ENCODE data around the gene NCR3LG1. TPM values are rescaled to one million over a fixed set of nuclear protein-coding genes. Genes with fewer than 3 reads are reported as not detected.

NCR3LG1 gene
- total and polyA plus RNA-seq, 2 of the 4 experiments (the other 2 are of a cell fraction) = 1.7 to 4.1 TPM

DNA sequence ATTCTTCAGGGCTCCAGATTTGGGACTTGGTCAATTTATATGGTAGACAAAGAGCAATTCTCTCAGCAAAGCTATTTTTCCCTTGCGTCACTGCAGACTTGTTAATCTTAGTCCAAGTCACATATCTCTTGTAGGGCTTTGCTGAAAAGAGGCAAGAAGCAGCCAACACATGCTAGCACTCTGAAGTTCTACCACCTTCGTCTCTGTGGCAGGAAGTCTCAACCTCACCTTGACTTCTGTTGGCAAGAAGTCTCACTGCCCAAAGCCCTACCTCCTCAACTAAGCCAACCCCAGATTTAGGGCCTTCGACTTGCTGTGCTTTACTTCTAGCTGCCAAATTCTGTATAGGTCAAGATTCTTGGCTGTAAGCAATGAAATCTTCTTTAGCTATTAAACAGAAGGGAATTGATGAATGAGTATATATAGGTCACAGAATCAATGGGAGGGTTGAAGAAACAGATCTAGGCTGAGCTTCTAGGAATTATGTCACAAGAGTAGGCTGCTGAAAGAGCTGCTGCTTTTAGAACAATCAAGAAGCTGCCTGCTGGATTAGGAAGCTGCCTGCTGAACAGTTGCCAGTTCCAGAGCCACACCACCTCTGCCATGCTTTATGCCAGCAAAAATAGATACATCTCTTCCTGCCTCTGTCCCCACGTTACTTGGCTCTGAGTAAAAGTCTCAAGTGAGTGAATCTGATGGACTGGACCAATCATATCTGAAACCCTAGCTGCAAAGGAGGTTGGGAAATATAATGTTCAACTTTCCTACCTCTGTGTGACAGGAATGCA lies 17.6 kb upstream of the NCR3LG1 start:
- no peak for TF ChIP-seq MAFK (IDR thresholded peaks at IDR 0.05; ENCODE audit: low read depth, low read length)
- TF ChIP-seq RCOR1 (IDR thresholded peaks at IDR 0.05; ENCODE audit: insufficient replicate concordance, low read length) = no peak
- TF ChIP-seq CEBPB (IDR thresholded peaks at IDR 0.05; ENCODE audit: low read depth, low read length) = no peak
- TF ChIP-seq NFE2L2 (IDR thresholded peaks at IDR 0.05; ENCODE audit: low read depth, low read length) = no peak
- no peak for TF ChIP-seq FOS (IDR thresholded peaks at IDR 0.05; ENCODE audit: low read depth, low read length)
- TF ChIP-seq BHLHE40 (IDR thresholded peaks at IDR 0.05; ENCODE audit: low read depth, low read length) = no peak
- TF ChIP-seq MXI1 (IDR thresholded peaks at IDR 0.05; ENCODE audit: borderline replicate concordance, low read depth, low read length) = no peak
- TF ChIP-seq MAZ (IDR thresholded peaks at IDR 0.05; ENCODE audit: borderline replicate concordance, low read depth, low read length) = no peak
- no peak for TF ChIP-seq RFX5 (IDR thresholded peaks at IDR 0.05; ENCODE audit: low read depth, low read length)
- TF ChIP-seq RAD21 (IDR thresholded peaks at IDR 0.05; ENCODE audit: low read length) = no peak
- TF ChIP-seq SMC3 (IDR thresholded peaks at IDR 0.05; ENCODE audit: low read depth, low read length) = no peak
- TF ChIP-seq, protein P1, sequence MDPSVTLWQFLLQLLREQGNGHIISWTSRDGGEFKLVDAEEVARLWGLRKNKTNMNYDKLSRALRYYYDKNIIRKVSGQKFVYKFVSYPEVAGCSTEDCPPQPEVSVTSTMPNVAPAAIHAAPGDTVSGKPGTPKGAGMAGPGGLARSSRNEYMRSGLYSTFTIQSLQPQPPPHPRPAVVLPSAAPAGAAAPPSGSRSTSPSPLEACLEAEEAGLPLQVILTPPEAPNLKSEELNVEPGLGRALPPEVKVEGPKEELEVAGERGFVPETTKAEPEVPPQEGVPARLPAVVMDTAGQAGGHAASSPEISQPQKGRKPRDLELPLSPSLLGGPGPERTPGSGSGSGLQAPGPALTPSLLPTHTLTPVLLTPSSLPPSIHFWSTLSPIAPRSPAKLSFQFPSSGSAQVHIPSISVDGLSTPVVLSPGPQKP (IDR thresholded peaks at IDR 0.05; ENCODE audit: borderline replicate concordance, low read depth, low read length) = no peak
- no peak for TF ChIP-seq POLR2A (IDR thresholded peaks at IDR 0.05; ENCODE audit: low read depth, low read length)
- no peak for TF ChIP-seq CTCF (conservative IDR thresholded peaks at IDR 0.05; ENCODE audit: low read depth, low read length)
- no peak for TF ChIP-seq USF2 (IDR thresholded peaks at IDR 0.05; ENCODE audit: low read depth, low read length)
- no peak for TF ChIP-seq CHD1 (IDR thresholded peaks at IDR 0.05; ENCODE audit: low read depth, low read length)
- H3K27ac ChIP-seq (ENCODE audit: insufficient read depth, low read length) = no peak overlapping the region
- CTCF ChIA-PET = no interaction called here
- no TSS peak for BruUV-seq (replicated peaks)
- H3K36me3 ChIP-seq (ENCODE audit: control insufficient read depth, insufficient read depth, low read length) = peaks cover 7% of the 10 kb centered on the region
- H3K9me3 ChIP-seq (ENCODE audit: control insufficient read depth, insufficient read depth, low read length) = no peaks in the 10 kb centered on the region
- POLR2A ChIA-PET (ENCODE audit: unreplicated experiment) = no interaction called here
- H3K27me3 ChIP-seq (ENCODE audit: control insufficient read depth, insufficient read depth, low read length) = no peaks in the 10 kb centered on the region
- H3K56ac ChIP-seq (ENCODE audit: extremely low read depth, insufficient read depth, low read length) = no peak overlapping the region
- intact Hi-C loops (cut with micrococcal nuclease) = no loop called here
- dilution Hi-C loops (cut with HindIII; ENCODE audit: low sequenced_read_pairs, unreplicated experiment) = no loop called here
- ATAC-seq (ENCODE audit: low read depth) (no peak), DNase-seq (no peak)
- no peak overlapping the region for H3K18ac ChIP-seq (ENCODE audit: low read depth, low read length)
- no peak overlapping the region for H4K91ac ChIP-seq (ENCODE audit: insufficient read depth, low read depth, low read length)
- no peaks in the 10 kb centered on the region for H3K79me1 ChIP-seq (ENCODE audit: low read depth in 1 of 2, low read length in 2 of 2)
- no peak overlapping the region for H2AFZ ChIP-seq (replicated peaks; ENCODE audit: low read length, poor library complexity)
- H3K23ac ChIP-seq (ENCODE audit: low read depth, low read length) = no peak overlapping the region
- no peak overlapping the region for H3K9ac ChIP-seq (ENCODE audit: low read depth, low read length)
- H3K9me1 ChIP-seq (ENCODE audit: insufficient read depth, low read length) = no peaks in the 10 kb centered on the region
- H3K4me1 ChIP-seq (ENCODE audit: control insufficient read depth, insufficient read depth, low read length) = no peaks in the 10 kb centered on the region
- no peak overlapping the region for H4K5ac ChIP-seq (ENCODE audit: low read depth, low read length)
- H2AK9ac ChIP-seq (replicated peaks; ENCODE audit: low read depth, low read length, poor library complexity) = no peak overlapping the region
- H2BK20ac ChIP-seq (ENCODE audit: low read depth, low read length) = no peak overlapping the region
- H2BK5ac ChIP-seq (ENCODE audit: low read depth, low read length, poor library complexity, severe bottlenecking) = no peak overlapping the region
- no peak overlapping the region for H3K14ac ChIP-seq (replicated peaks; ENCODE audit: low read depth, low read length)
- no peak overlapping the region for H4K8ac ChIP-seq (ENCODE audit: low read depth in 2 of 2, low read length in 2 of 2)
- no peak overlapping the region for H3K4me2 ChIP-seq (ENCODE audit: low read depth, low read length)
- no peak overlapping the region for H2BK15ac ChIP-seq (ENCODE audit: low read depth, low read length)
- no peak overlapping the region for H2BK120ac ChIP-seq (ENCODE audit: low read depth, low read length)
- in situ Hi-C loops (cut with MboI; ENCODE audit: low sequenced_read_pairs) = no loop called here
- WGBS, 2 experiments (ENCODE audit: extremely low coverage in 2 of 2, insufficient read length in 1 of 2) = no CpG with 5 or more reads among the region's 4 CpGs
- H4K20me1 ChIP-seq (ENCODE audit: insufficient read depth, low read length) = no peaks in the 10 kb centered on the region
- no peak overlapping the region for H2AK5ac ChIP-seq (ENCODE audit: low read depth, low read length)
- no peak overlapping the region for H3K4ac ChIP-seq (ENCODE audit: low read depth, low read length)
- no peak overlapping the region for H3K4me3 ChIP-seq (ENCODE audit: insufficient read depth, low read depth, low read length)
